ENCODE data around the gene MILR1.

The MILR1 gene

GRCh38 chr17:64509179-64509578, 60.3 kb downstream of the MILR1 start:
- TF ChIP-seq, protein P1, sequence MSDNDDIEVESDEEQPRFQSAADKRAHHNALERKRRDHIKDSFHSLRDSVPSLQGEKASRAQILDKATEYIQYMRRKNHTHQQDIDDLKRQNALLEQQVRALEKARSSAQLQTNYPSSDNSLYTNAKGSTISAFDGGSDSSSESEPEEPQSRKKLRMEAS (IDR thresholded peaks at IDR 0.05; ENCODE audit: low read depth, low read length): no peak
- TF ChIP-seq MYC (IDR thresholded peaks at IDR 0.05; ENCODE audit: low read depth, low read length) (no peak), CTCF (IDR thresholded peaks at IDR 0.05; ENCODE audit: low read depth, low read length) (no peak), POLR2A (IDR thresholded peaks at IDR 0.05; ENCODE audit: extremely low read depth, insufficient read length) (no peak)
- H3K4me3 ChIP-seq (ENCODE audit: low read depth, low read length): peak overlapping the region; percentile 34
- no peak for DNase-seq (ENCODE audit: low read depth)

DNA sequence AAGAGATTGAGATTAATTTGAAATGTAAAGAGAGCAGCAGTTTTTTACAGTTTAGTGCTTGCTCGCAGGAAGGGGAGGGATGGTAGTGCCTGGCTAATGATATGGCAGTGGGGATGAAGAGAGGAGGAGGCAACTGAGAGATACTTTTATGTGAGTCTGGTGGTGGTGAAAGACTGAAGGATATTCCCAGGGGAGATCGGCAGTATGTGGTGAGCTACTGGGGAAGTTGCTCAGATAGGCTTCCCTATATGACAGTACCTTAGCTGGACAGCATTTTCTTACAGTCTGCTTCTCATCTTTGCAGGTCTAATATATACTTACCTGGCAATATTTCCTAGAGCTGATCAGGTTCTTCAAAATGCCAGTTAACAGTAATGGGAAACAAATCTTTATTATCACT, 66.5 kb downstream of the MILR1 start:
- DNase-seq (ENCODE audit: low read depth): peak; percentile 89
- TF ChIP-seq CTCF (IDR thresholded peaks at IDR 0.05; ENCODE audit: low read depth, low read length) (no peak), MYC (IDR thresholded peaks at IDR 0.05; ENCODE audit: low read depth, low read length) (no peak), POLR2A (IDR thresholded peaks at IDR 0.05; ENCODE audit: extremely low read depth, insufficient read length) (no peak)
- TF ChIP-seq, protein P1 (IDR thresholded peaks at IDR 0.05; ENCODE audit: low read depth, low read length): no peak

DNA sequence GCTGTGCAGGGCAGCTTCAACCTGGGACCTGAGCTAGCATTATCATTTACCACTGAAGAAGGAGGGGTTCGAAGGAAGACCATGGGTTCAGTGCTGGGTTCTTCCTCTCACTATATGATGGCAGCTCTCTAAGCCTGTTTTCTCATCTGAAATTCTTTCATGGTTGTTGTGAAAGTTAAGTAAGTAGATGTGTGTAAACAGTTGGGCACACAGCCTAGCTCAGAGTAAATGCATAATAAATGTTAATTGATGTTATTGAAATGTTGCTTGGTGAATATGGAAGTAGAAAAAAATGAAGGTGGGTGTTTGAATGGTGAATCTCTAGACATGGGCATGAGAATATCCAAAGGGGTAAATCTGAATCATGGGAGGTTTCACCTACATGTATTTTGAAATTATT, 66.9 kb downstream of the MILR1 start:
- TF ChIP-seq, protein P1 (IDR thresholded peaks at IDR 0.05; ENCODE audit: low read depth, low read length): no peak
- TF ChIP-seq MYC (IDR thresholded peaks at IDR 0.05; ENCODE audit: low read depth, low read length) (no peak), CTCF (IDR thresholded peaks at IDR 0.05; ENCODE audit: low read depth, low read length) (no peak), POLR2A (IDR thresholded peaks at IDR 0.05; ENCODE audit: extremely low read depth, insufficient read length) (no peak)
- H3K4me3 ChIP-seq (ENCODE audit: low read depth, low read length): no peak overlapping the region
- DNase-seq (ENCODE audit: low read depth): no peak

More for the DNA sequence above, 66.5 kb downstream of the MILR1 start:
- H3K4me3 ChIP-seq (ENCODE audit: low read depth, low read length): no peak overlapping the region
